OCI-LY7 (cell line): ENCODE measurements around the gene MCF2L2.

ENCODE experiments used
- CTCF ChIP-seq: fragments of 200-600 bp; sonication (generic); conservative IDR thresholded peaks from 2 replicates; pipeline ENCODE4 v1.5.1; 2014; ENCODE audit warnings: mild to moderate bottlenecking, antibody characterized with exemption, low read length, moderate library complexity, mixed read lengths
- EZH2phosphoT487 ChIP-seq: fragments of 200-600 bp; sonication (generic); IDR thresholded peaks from 2 replicates; pipeline ENCODE4 v1.6.1; 2018; ENCODE audit warnings: low read depth, borderline replicate concordance, mild to moderate bottlenecking, mixed run types, antibody characterized with exemption, low read length, moderate library complexity, mixed read lengths

DNA sequence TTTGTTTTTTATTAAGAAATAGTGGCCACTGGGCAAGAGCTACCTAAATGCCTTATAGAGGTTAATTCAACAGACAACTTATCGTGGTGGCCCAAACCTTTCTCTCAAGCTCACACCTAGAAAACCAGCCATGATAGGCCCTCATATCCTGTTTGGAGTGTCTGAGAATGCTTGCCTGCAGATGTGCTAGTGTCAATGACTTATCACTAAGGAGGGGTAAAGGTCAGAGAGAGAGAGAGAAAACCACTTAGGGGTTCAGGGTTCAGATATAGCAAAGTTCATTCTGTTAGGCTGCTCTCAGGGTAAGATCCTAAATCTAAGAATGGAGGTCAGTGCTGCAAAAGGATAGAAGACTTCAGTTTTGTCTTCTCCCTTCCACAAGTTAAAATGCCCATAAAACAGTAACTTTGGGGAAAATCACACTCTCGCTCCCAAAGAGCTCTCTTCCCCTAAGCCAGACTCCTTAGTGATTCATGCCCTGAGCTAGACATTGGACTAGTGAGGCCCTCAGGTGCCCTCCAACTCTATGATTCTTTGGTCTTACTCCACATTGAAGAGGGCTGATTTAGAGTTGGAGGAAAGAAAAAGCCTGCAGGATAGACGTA, 205.7 kb downstream of the MCF2L2 start:
- no peak for TF ChIP-seq CTCF
- TF ChIP-seq EZH2phosphoT487: no peak
